ENCODE data around the gene KCND2. TPM values are rescaled to one million over a fixed set of nuclear protein-coding genes. Genes with fewer than 3 reads are reported as not detected.

Gene KCND2
- total RNA-seq, 1 experiment from 2014 or later: not detected

GRCh38 chr7:120468611-120469010 is 195.6 kb downstream of the KCND2 start:
- H3K4me1 ChIP-seq (ENCODE audit: control insufficient read depth, insufficient read depth, low read length): no peaks in the 10 kb centered on the region
- ATAC-seq (no peak), DNase-seq (ENCODE audit: low read depth, low spot score) (no peak)
- H3K27ac ChIP-seq (ENCODE audit: low read length): no peak overlapping the region
- intact Hi-C loops (cut with micrococcal nuclease; ENCODE audit: unreplicated experiment) (no loop called here), in situ Hi-C loops (cut with HindIII; ENCODE audit: low pct_unique_long_range_greater_than_20kb, low sequenced_read_pairs) (no loop called here)
- ChIA-PET POLR2A (no interaction called here), CTCF (no interaction called here)
- no peaks in the 10 kb centered on the region for H3K27me3 ChIP-seq (ENCODE audit: control insufficient read depth, insufficient read depth, low read length)
- no peak overlapping the region for H3K4me3 ChIP-seq (ENCODE audit: low read depth in 2 of 2, low read length in 2 of 2)
- no TSS peak for BruUV-seq (replicated peaks)
- TF ChIP-seq POLR2AphosphoS5 (IDR thresholded peaks at IDR 0.05; ENCODE audit: low read depth, low read length) (no peak), SIN3A (IDR thresholded peaks at IDR 0.05; ENCODE audit: borderline replicate concordance, insufficient read depth, low read depth, low read length) (no peak), TCF7L2 (IDR thresholded peaks at IDR 0.05; ENCODE audit: low read depth, low read length) (no peak)
- TF ChIP-seq, protein P1, sequence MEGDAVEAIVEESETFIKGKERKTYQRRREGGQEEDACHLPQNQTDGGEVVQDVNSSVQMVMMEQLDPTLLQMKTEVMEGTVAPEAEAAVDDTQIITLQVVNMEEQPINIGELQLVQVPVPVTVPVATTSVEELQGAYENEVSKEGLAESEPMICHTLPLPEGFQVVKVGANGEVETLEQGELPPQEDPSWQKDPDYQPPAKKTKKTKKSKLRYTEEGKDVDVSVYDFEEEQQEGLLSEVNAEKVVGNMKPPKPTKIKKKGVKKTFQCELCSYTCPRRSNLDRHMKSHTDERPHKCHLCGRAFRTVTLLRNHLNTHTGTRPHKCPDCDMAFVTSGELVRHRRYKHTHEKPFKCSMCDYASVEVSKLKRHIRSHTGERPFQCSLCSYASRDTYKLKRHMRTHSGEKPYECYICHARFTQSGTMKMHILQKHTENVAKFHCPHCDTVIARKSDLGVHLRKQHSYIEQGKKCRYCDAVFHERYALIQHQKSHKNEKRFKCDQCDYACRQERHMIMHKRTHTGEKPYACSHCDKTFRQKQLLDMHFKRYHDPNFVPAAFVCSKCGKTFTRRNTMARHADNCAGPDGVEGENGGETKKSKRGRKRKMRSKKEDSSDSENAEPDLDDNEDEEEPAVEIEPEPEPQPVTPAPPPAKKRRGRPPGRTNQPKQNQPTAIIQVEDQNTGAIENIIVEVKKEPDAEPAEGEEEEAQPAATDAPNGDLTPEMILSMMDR (IDR thresholded peaks at IDR 0.05): no peak
- TF ChIP-seq, protein P2, sequence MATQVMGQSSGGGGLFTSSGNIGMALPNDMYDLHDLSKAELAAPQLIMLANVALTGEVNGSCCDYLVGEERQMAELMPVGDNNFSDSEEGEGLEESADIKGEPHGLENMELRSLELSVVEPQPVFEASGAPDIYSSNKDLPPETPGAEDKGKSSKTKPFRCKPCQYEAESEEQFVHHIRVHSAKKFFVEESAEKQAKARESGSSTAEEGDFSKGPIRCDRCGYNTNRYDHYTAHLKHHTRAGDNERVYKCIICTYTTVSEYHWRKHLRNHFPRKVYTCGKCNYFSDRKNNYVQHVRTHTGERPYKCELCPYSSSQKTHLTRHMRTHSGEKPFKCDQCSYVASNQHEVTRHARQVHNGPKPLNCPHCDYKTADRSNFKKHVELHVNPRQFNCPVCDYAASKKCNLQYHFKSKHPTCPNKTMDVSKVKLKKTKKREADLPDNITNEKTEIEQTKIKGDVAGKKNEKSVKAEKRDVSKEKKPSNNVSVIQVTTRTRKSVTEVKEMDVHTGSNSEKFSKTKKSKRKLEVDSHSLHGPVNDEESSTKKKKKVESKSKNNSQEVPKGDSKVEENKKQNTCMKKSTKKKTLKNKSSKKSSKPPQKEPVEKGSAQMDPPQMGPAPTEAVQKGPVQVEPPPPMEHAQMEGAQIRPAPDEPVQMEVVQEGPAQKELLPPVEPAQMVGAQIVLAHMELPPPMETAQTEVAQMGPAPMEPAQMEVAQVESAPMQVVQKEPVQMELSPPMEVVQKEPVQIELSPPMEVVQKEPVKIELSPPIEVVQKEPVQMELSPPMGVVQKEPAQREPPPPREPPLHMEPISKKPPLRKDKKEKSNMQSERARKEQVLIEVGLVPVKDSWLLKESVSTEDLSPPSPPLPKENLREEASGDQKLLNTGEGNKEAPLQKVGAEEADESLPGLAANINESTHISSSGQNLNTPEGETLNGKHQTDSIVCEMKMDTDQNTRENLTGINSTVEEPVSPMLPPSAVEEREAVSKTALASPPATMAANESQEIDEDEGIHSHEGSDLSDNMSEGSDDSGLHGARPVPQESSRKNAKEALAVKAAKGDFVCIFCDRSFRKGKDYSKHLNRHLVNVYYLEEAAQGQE (IDR thresholded peaks at IDR 0.05; ENCODE audit: insufficient read depth in 1 of 2, low read depth in 2 of 2, low read length in 1 of 2): no peak
- H3K36me3 ChIP-seq (ENCODE audit: control insufficient read depth, insufficient read depth, low read length): no peaks in the 10 kb centered on the region
- H3K9me3 ChIP-seq (ENCODE audit: control insufficient read depth, insufficient read depth, low read depth, low read length): no peaks in the 10 kb centered on the region

GRCh38 chr7:120472892-120473291 is 199.9 kb downstream of the KCND2 start:
- ChIA-PET POLR2A (no interaction called here), CTCF (no interaction called here)
- in situ Hi-C loops (cut with HindIII; ENCODE audit: low pct_unique_long_range_greater_than_20kb, low sequenced_read_pairs): no loop called here

More at GRCh38 chr7:120472892-120473291, 199.9 kb downstream of the KCND2 start:
- Histone ChIP-seq H3K4me3 (ENCODE audit: low read depth in 2 of 2, low read length in 2 of 2) (no peak overlapping the region), H3K27me3 (ENCODE audit: control insufficient read depth, insufficient read depth, low read length) (no peaks in the 10 kb centered on the region), H3K36me3 (ENCODE audit: control insufficient read depth, insufficient read depth, low read length) (no peaks in the 10 kb centered on the region), H3K4me1 (ENCODE audit: control insufficient read depth, insufficient read depth, low read length) (no peaks in the 10 kb centered on the region), H3K27ac (ENCODE audit: low read length) (no peak overlapping the region), H3K9me3 (ENCODE audit: control insufficient read depth, insufficient read depth, low read depth, low read length) (no peaks in the 10 kb centered on the region)
- no peak for TF ChIP-seq TCF7L2 (IDR thresholded peaks at IDR 0.05; ENCODE audit: low read depth, low read length)
- TF ChIP-seq, protein P1 (IDR thresholded peaks at IDR 0.05): no peak
- TF ChIP-seq, protein P2 (IDR thresholded peaks at IDR 0.05; ENCODE audit: insufficient read depth in 1 of 2, low read depth in 2 of 2, low read length in 1 of 2): no peak
- TF ChIP-seq SIN3A (IDR thresholded peaks at IDR 0.05; ENCODE audit: borderline replicate concordance, insufficient read depth, low read depth, low read length): no peak
- TF ChIP-seq POLR2AphosphoS5 (IDR thresholded peaks at IDR 0.05; ENCODE audit: low read depth, low read length): no peak
- DNase-seq (ENCODE audit: low read depth, low spot score) (no peak), ATAC-seq (no peak)
- BruUV-seq (replicated peaks): no TSS peak
- intact Hi-C loops (cut with micrococcal nuclease; ENCODE audit: unreplicated experiment): no loop called here

Measured in Panc1 (cell line).